ENCODE measurements around the gene OSBPL1A.

DNA sequence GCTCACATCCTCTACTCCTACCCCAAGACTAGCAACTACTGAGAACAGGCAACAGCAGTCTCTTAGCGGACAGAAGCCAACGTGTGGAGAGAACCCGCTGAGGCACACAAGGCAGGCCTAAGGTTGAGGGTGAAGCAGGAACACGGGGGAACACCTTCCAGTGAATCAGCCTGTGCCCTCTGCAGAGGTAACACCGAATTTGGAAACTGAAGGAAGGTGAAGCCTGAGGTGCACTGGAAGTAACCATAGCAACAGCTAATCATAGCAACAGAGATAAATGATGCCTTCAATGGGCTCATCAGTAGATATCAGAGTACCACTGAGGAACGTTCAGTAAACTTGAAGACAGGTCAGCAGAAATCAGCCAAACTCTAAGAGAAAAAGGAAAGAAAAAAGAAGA, 43.3 kb downstream of the OSBPL1A start:
- TF ChIP-seq POLR2AphosphoS5 (IDR thresholded peaks at IDR 0.05): no peak
- no peak for TF ChIP-seq EP300 (IDR thresholded peaks at IDR 0.05)
